Memory B cell (primary cell): ENCODE results near the gene PTPN1.
A peak's percentile ranks its signal among the peaks of the same experiment; 100 is the strongest.

Source experiments
- ATAC-seq: fragments of 150-1000 bp; cut with Tn5 transposase; 2 replicates; pipeline ENCODE4 v1.10.0; 2021; ENCODE audit warnings: low read depth, mild to moderate bottlenecking, moderate library complexity
- DNase-seq, 2 donors: peaks; one replicate each; pipeline ENCODE4 v3.0.0; 2022; ENCODE audit warnings: low spot score in 2 of 2
- H3K27ac Mint-ChIP-seq: one replicate; pipeline ENCODE4 v1.8.0; 2022; ENCODE audit warnings: mild to moderate bottlenecking, moderate library complexity, mixed read lengths
- H3K27me3 Mint-ChIP-seq: one replicate; pipeline ENCODE4 v1.8.0; 2022; ENCODE audit warnings: mixed read lengths
- H3K36me3 Mint-ChIP-seq: one replicate; pipeline ENCODE4 v1.8.0; 2022; ENCODE audit warnings: mild to moderate bottlenecking, mixed read lengths
- H3K4me1 Mint-ChIP-seq: one replicate; pipeline ENCODE4 v1.8.0; 2022; ENCODE audit warnings: mixed read lengths
- H3K4me3 Mint-ChIP-seq: one replicate; pipeline ENCODE4 v1.8.0; 2022; ENCODE audit warnings: mild to moderate bottlenecking, moderate library complexity, mixed read lengths
- H3K9me3 Mint-ChIP-seq: one replicate; pipeline ENCODE4 v1.8.0; 2022; ENCODE audit warnings: mixed read lengths

The PTPN1 gene

DNA sequence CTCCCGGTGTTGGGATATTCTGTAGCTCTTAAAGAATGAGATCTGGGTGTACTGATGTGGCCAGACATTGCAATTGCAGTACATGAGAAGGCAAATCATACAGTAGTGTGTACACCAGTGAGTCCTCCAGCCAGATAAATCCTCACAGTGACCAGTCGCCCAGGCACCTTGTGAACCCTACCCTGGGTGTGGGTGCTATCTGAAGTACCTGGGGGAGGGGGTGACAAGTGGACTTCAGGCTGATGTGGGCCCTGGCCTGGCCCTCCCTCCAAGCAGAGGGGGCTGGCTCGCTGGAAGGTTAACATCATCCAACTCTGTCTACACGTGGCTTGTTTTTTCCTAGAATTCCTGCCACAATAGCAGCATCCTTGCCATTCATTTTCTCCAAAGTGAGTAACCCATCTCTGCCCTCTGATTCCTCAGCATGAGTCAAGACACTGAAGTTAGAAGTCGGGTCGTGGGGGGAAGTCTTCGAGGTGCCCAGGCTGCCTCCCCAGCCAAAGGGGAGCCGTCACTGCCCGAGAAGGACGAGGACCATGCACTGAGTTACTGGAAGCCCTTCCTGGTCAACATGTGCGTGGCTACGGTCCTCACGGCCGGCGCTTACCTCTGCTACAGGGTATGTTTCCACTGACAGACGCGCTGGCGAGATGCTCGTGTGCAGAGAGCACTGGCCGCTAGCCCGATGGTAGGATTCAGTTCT, 70.8 kb downstream of the PTPN1 start:
- no peaks in the 10 kb centered on the region for H3K27me3 Mint-ChIP-seq
- ATAC-seq (no peak), DNase-seq (no peak)
- no peak overlapping the region for H3K27ac Mint-ChIP-seq
- no peak overlapping the region for H3K4me3 Mint-ChIP-seq
- H3K4me1 Mint-ChIP-seq = peaks cover 30% of the 10 kb centered on the region
- H3K9me3 Mint-ChIP-seq = no peaks in the 10 kb centered on the region
- H3K36me3 Mint-ChIP-seq = peaks cover 36% of the 10 kb centered on the region

DNA sequence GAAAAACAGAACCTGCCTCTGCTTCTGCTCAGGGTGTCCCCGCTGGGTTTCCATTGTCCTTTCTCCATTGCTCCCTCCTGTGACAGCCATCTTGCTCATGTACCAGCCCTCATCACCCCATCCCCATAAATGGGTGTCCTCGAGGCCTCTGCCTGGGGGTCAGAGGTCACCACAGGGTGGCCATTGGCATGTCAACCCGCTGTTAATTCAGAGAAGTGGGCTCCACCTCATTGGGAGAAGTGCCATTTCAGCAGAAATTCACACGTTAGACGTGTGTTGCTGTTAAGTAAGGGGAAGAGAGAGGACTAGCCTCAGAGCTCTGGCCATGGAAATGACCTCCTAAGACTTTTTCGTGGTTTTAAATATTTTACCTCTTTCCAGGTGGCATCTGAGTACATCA, 71.9 kb downstream of the PTPN1 start:
- Mint-ChIP-seq H3K4me3 (peak overlapping the region; percentile 72), H3K36me3 (peaks cover 36% of the 10 kb centered on the region), H3K27me3 (no peaks in the 10 kb centered on the region), H3K4me1 (peaks cover 29% of the 10 kb centered on the region), H3K9me3 (no peaks in the 10 kb centered on the region), H3K27ac (peak overlapping the region; percentile 23)
- ATAC-seq (peak; percentile 39), DNase-seq (no peak)

DNA sequence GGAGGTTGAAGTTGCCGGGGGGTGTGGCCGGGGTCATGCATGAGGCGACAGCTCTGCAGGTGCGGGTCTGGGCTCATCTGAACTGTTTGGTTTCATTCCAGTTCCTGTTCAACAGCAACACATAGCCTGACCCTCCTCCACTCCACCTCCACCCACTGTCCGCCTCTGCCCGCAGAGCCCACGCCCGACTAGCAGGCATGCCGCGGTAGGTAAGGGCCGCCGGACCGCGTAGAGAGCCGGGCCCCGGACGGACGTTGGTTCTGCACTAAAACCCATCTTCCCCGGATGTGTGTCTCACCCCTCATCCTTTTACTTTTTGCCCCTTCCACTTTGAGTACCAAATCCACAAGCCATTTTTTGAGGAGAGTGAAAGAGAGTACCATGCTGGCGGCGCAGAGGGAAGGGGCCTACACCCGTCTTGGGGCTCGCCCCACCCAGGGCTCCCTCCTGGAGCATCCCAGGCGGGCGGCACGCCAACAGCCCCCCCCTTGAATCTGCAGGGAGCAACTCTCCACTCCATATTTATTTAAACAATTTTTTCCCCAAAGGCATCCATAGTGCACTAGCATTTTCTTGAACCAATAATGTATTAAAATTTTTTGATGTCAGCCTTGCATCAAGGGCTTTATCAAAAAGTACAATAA, 72.5 kb downstream of the PTPN1 start:
- Mint-ChIP-seq H3K27me3 (no peaks in the 10 kb centered on the region), H3K36me3 (peaks cover 34% of the 10 kb centered on the region), H3K4me1 (peaks cover 29% of the 10 kb centered on the region), H3K4me3 (peak overlapping the region; percentile 72), H3K27ac (peak overlapping the region; percentile 23), H3K9me3 (no peaks in the 10 kb centered on the region)
- DNase-seq (peak in 1 of 2 donors; percentile 41), ATAC-seq (peak; percentile 95)

DNA sequence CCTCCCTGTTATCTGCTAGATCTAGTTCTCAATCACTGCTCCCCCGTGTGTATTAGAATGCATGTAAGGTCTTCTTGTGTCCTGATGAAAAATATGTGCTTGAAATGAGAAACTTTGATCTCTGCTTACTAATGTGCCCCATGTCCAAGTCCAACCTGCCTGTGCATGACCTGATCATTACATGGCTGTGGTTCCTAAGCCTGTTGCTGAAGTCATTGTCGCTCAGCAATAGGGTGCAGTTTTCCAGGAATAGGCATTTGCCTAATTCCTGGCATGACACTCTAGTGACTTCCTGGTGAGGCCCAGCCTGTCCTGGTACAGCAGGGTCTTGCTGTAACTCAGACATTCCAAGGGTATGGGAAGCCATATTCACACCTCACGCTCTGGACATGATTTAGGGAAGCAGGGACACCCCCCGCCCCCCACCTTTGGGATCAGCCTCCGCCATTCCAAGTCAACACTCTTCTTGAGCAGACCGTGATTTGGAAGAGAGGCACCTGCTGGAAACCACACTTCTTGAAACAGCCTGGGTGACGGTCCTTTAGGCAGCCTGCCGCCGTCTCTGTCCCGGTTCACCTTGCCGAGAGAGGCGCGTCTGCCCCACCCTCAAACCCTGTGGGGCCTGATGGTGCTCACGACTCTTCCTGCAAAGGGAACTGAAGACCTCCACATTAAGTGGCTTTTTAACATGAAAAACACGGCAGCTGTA, 73.4 kb downstream of the PTPN1 start:
- Mint-ChIP-seq H3K36me3 (peaks cover 34% of the 10 kb centered on the region), H3K9me3 (no peaks in the 10 kb centered on the region), H3K4me1 (peaks cover 34% of the 10 kb centered on the region), H3K27me3 (no peaks in the 10 kb centered on the region), H3K4me3 (peak overlapping the region; percentile 16), H3K27ac (peak overlapping the region; percentile 23)
- no peak for ATAC-seq
- no peak for DNase-seq

DNA sequence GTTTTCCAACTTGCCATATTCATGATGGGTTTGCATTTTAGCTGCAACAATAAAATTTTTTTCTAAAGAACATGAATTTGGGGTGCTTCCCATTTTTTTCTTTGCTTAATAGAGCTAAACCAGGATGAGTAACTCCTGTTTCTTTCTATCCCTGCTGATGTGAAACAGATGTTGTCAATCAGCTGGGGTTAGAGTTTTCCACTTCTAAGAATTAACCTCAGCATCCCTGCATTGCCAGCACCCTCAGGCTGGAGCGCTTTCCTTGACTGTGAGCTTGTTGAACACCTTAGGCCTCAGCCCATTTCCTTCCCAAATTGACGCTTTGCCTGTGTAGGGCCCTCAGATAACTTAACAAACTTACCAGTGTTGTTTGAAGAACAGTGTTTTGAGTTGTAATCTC, 74.5 kb downstream of the PTPN1 start:
- no peak overlapping the region for H3K27ac Mint-ChIP-seq
- H3K36me3 Mint-ChIP-seq = peaks cover 30% of the 10 kb centered on the region
- peaks cover 31% of the 10 kb centered on the region for H3K4me1 Mint-ChIP-seq
- no peak for ATAC-seq
- no peaks in the 10 kb centered on the region for H3K27me3 Mint-ChIP-seq
- H3K9me3 Mint-ChIP-seq = no peaks in the 10 kb centered on the region
- DNase-seq = no peak
- H3K4me3 Mint-ChIP-seq = no peak overlapping the region

DNA sequence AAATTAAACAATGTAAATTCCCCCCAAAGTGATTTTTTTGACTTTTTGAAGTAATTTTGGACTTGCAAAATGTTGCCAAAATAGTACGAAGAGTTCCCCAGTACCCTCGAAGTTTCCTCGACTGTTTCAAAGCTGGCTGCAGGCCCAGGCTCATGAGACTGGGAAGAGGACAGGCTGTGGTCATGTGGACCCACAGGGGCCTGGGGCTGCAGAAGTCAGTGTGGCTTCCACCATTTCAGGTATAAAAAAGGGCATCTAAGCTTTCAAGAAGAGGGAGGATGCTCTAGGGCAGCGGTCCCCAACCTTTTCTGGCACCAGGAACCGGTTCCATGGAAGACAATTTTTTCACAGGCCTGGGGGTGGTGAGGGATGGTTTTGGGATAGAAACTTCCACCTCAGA, 75.0 kb downstream of the PTPN1 start:
- ATAC-seq (no peak), DNase-seq (no peak)
- Mint-ChIP-seq H3K27ac (peak overlapping the region; percentile 28), H3K27me3 (no peaks in the 10 kb centered on the region), H3K4me3 (no peak overlapping the region), H3K36me3 (peaks cover 26% of the 10 kb centered on the region), H3K9me3 (no peaks in the 10 kb centered on the region), H3K4me1 (peaks cover 27% of the 10 kb centered on the region)

DNA sequence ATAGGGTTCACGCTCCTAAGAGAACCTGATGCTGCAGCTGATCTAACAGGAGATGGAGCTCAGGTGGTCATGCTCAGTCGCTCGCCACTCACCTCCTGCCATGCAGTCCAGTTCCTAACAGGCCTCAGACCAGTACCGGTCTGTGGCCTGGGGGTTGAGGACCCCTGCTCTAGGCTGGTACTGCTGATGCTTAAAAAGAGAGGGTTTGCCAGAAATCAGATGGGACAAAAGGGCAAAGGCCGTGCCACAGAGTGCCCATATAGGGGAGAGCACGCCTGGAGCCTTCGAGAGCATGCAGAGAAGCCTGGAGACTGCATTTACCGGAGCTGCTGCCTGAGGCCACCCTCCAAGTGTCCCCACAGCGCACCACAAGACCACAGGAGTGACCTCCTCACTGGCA, 75.5 kb downstream of the PTPN1 start:
- Mint-ChIP-seq H3K36me3 (peaks cover 23% of the 10 kb centered on the region), H3K4me3 (no peak overlapping the region), H3K27ac (peak overlapping the region; percentile 28), H3K27me3 (no peaks in the 10 kb centered on the region), H3K9me3 (no peaks in the 10 kb centered on the region), H3K4me1 (peaks cover 22% of the 10 kb centered on the region)
- ATAC-seq (no peak), DNase-seq (no peak)

DNA sequence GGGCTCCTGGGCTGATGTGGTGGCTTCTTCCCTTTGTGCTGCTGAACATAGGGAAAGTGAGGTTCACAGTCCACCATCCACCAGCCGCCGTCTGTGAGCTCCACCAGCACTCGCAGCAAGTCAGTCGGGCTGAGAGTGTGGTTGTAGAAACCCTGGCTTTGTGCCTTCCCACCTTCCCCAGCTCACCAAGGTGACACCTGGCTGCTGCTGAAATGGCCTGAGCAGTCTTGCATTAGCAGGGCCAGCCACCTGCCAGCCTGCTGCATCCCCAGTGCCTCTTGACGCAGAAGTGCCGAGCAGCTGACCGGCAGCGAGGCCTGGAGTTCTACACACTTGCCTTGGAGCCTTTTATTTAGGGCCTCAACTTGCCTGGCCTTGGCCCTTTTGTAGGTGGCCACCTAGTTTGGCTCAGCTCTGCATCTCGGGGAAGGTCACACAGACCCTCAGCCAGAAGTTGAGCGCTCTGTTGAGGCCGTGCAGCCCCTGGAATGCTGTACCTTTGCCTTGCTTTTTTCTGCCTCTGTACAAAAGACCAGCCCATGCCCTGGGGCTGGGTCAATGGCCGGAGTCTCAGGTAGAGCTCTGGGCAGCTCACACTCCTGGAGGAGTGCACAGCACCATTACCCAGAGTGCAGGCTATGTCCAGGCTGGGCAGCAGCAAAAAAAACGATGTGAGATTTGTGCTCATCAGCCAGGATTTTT, 76.5 kb downstream of the PTPN1 start:
- no peaks in the 10 kb centered on the region for H3K9me3 Mint-ChIP-seq
- no peak overlapping the region for H3K4me3 Mint-ChIP-seq
- ATAC-seq (no peak), DNase-seq (no peak)
- H3K4me1 Mint-ChIP-seq = peaks cover 21% of the 10 kb centered on the region
- H3K27ac Mint-ChIP-seq = no peak overlapping the region
- no peaks in the 10 kb centered on the region for H3K27me3 Mint-ChIP-seq
- H3K36me3 Mint-ChIP-seq = peaks cover 22% of the 10 kb centered on the region

DNA sequence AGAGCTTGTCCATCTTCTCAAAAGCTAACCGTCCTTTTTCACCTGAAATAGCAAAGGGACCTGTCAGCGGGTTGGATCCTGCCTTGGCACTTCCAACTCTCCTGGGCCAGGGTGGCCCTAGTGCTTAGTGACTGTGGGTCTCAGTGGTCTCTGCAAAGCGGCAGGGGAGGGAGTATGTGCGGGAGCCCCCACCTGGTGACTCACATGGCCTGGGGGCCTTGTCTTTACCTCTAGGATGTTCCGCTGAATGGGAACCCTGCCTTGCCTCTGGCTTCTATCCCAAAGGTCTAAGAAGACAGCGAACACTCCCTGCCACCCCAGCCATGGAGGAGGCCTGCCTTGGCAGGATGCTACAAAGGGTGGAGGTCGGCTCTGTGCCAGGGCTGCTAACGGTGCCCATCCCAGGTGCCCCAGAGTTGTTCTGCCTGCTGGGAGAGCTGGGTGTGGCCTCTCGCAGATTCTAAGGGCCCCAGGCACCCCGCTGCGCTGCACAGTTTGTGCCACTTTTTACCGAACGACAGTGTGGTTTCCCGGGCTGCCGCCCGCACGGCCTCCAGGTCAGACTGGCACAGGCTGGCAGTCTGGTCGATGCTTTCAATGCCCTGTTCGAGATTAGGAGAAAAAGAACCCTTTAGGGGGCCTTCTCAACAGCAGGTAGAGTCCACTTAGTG, 77.2 kb downstream of the PTPN1 start:
- Mint-ChIP-seq H3K27ac (no peak overlapping the region), H3K9me3 (no peaks in the 10 kb centered on the region), H3K4me1 (peaks cover 16% of the 10 kb centered on the region), H3K36me3 (peaks cover 20% of the 10 kb centered on the region), H3K27me3 (no peaks in the 10 kb centered on the region), H3K4me3 (no peak overlapping the region)
- ATAC-seq (no peak), DNase-seq (no peak)

DNA sequence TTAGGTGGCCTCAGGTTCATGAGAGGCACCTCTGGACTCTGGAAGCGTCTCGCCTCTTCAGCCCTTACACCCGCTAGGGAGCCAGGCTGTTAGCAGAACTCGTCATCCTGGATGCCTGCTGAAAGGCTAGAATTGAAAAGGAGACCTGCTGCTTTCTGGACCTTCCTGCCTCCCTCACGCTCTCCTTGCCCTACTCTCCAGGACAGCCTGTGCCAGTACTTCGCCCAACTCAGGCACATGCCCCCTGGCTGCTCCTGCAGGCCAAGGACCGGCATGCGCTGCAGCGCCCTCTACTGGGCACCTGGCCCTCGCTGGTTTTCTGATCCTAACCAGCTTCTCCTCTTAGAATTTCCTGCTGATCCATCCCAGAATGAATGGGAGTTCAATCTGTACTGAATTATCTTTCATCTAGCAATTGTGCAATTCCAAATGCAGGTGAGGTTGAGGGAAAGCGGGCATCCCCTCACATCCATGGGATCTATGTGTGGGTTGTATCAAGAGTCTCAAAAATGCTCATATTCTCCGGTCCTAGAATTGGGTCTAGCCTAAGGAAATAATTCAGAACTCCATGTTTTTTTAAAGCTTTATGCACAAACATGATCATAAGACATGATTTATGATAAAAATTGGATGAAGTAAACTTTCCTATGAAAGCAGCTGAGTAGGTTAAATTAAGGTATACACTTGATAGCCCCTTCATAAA, 78.0 kb downstream of the PTPN1 start:
- peaks cover 17% of the 10 kb centered on the region for H3K36me3 Mint-ChIP-seq
- peak; percentile 78 for ATAC-seq
- peaks cover 10% of the 10 kb centered on the region for H3K4me1 Mint-ChIP-seq

DNA sequence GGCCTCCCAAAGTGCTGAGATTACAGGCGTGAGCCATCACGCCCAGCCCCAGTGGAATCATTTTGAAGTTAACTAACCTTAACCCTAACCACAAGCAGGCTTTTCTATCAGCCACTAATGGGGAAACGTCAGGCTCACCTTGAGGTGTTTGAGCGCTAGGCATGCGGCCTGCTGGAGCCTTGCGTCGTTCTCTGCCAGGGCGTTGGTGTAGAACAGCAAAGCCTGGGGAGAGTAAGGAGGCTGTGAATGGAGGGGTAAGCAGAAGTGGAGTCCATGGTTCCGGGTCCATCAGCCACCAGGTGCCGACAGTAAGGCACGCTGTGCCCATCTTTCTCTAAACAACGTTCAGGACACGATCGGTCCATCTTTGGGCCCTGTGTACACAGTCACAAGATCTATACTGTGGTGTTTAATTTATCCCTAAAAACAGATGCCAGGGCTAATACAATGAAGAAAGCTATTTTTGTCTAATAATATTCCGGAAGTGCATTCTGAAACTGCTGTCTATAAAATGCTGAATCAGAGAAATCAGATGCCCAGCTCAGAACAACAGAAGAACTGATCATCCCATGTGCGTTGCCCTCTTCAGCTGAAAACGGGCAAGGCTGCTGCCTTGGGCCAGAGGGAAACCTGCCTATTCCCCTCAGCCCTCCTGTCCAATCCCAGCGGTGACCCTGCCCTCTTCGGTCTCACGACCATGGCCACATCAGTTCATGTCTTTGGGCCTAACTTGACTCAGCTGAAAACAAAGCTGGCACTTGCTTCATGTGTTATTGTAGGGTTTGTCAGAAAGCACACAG, 79.6 kb downstream of the PTPN1 start:
- H3K4me1 Mint-ChIP-seq = peaks cover 8% of the 10 kb centered on the region
- no peak overlapping the region for H3K27ac Mint-ChIP-seq
- H3K36me3 Mint-ChIP-seq = peaks cover 13% of the 10 kb centered on the region
- no peaks in the 10 kb centered on the region for H3K9me3 Mint-ChIP-seq
- H3K4me3 Mint-ChIP-seq = no peak overlapping the region
- no peaks in the 10 kb centered on the region for H3K27me3 Mint-ChIP-seq
- ATAC-seq = no peak
- DNase-seq = no peak

More for the DNA sequence above, 78.0 kb downstream of the PTPN1 start:
- Mint-ChIP-seq H3K27ac (peak overlapping the region; percentile 76), H3K9me3 (no peaks in the 10 kb centered on the region), H3K4me3 (no peak overlapping the region), H3K27me3 (no peaks in the 10 kb centered on the region)
- DNase-seq = peak; percentile 75

DNA sequence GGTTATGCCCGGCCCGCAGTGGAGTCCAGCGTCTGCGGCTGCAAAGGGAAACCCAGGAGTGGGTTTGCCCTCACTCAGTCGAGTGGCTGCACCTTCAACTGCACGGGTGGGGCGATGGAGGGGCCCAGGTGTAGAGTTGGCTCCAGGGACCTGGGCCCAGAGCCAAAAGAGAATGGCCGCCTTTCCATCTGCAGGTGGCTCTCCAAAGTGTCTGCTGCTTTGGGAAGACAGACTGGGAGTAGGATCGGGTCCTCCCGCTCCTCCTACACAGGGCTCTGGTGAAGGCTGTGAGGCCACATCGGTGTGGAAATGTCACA, 80.1 kb downstream of the PTPN1 start:
- no peak overlapping the region for H3K27ac Mint-ChIP-seq
- H3K27me3 Mint-ChIP-seq = no peaks in the 10 kb centered on the region
- H3K4me3 Mint-ChIP-seq = no peak overlapping the region
- no peak for ATAC-seq
- peaks cover 11% of the 10 kb centered on the region for H3K4me1 Mint-ChIP-seq
- DNase-seq = no peak
- H3K36me3 Mint-ChIP-seq = peaks cover 9% of the 10 kb centered on the region
- no peaks in the 10 kb centered on the region for H3K9me3 Mint-ChIP-seq
